Prostate gland (tissue), 2 donors: Measurements from ENCODE around the gene ZSCAN10. TPM values are rescaled to one million over a fixed set of nuclear protein-coding genes. Genes with fewer than 3 reads are reported as not detected.
A peak's percentile ranks its signal among the peaks of the same experiment; 100 is the strongest.
"Not testable (repeated sequence)": the region's sequence is repeated elsewhere in the genome, so short reads cannot be mapped to it uniquely, and the experiment has no call there.

ENCODE experiments used
- DNase-seq: peaks from one replicate; pipeline ENCODE4 v3.0.0-alpha.2; 2019; ENCODE audit warnings: low spot score
- H3K27ac ChIP-seq, 2 donors: fragments of 200-600 bp; sonication (generic); 2 replicates each; pipeline ENCODE4 v1.5.1; 2017 to 2019
- H3K27me3 ChIP-seq: fragments of 200-600 bp; sonication (generic); replicated peaks from 2 replicates; pipeline ENCODE4 v1.5.1; 2019; ENCODE audit not compliant: insufficient read depth
- H3K36me3 ChIP-seq, 2 donors: fragments of 200-600 bp; sonication (generic); 1 replicate in 1 of 2; 2 replicates in 1 of 2; pipeline versions ENCODE4 v1.5.1 to v1.8.1; 2017 to 2019
- H3K4me1 ChIP-seq: fragments of 200-600 bp; sonication (generic); replicated peaks from 2 replicates; pipeline ENCODE4 v1.5.1; 2019
- H3K4me3 ChIP-seq, 2 donors: fragments of 200-600 bp; sonication (generic); 2 replicates each; pipeline ENCODE4 v1.5.1; 2017 to 2019
- H3K9me3 ChIP-seq: fragments of 200-600 bp; sonication (generic); 2 replicates; pipeline ENCODE4 v1.5.1; 2017
- CTCF ChIP-seq, 4 experiments: fragments of 200-600 bp in 2 of 4; fragments of 450-650 bp in 2 of 4; sonication (generic) in 2 of 4; IDR thresholded peaks; 1 replicate in 3 of 4; 2 replicates in 1 of 4; pipeline ENCODE4 v1.5.1; 2016 to 2019; ENCODE audit warnings: antibody characterized with exemption in 4 of 4, mild to moderate bottlenecking in 2 of 4, moderate library complexity in 2 of 4
- POLR2A ChIP-seq: fragments of 450-650 bp; IDR thresholded peaks from one replicate; pipeline ENCODE4 v1.6.1; 2016; ENCODE audit warnings: antibody characterized with exemption, mild to moderate bottlenecking
- POLR2AphosphoS5 ChIP-seq: sonication (generic); formaldehyde crosslinking; IDR thresholded peaks from one replicate; pipeline ENCODE4 v1.6.1; 2017; ENCODE audit warnings: antibody characterized with exemption
- WGBS: methylation state at CpG from one replicate; pipeline ENCODE4 v1.1.5; 2018; 5-methylcytosine and 5-hydroxymethylcytosine counted together
- intact Hi-C: fragments of 100-400 bp; cut with DNase I; formaldehyde crosslinking; loops from one replicate; pipeline ENCODE4 v1.14.2; 2022
- total RNA-seq, 2 donors: library from RNA; depleted of rRNA; stranded (reverse); fragments of >200 nt; gene quantifications; one replicate each; pipeline ENCODE4 v1.1.0, GENCODE V29; 2016

Gene ZSCAN10
- total RNA-seq, 2 donors from 2014 or later, result 0.57 TPM; not detected in 1

GRCh38 chr16:3070608-3071111 is 28.4 kb downstream of the ZSCAN10 start:
- intact Hi-C loops, result no loop called here

GRCh38 chr16:3069146-3069545 is 29.9 kb downstream of the ZSCAN10 start:
- intact Hi-C loops, result not testable (repeated sequence)

More at GRCh38 chr16:3070608-3071111, 28.4 kb downstream of the ZSCAN10 start:
- Histone ChIP-seq H3K27ac (no peak overlapping the region), H3K27me3 (no peaks in the 10 kb centered on the region), H3K4me1 (no peaks in the 10 kb centered on the region), H3K4me3 (no peak overlapping the region), H3K9me3 (no peaks in the 10 kb centered on the region), H3K36me3 (no peaks in the 10 kb centered on the region)
- 87% methylated on average over 9 of the region's 9 CpGs for WGBS
- TF ChIP-seq POLR2A (no peak), POLR2AphosphoS5 (no peak), CTCF (IDR thresholded peaks at IDR 0.05) (no peak)
- no peak for DNase-seq

GRCh38 chr16:3068487-3068886 is 30.6 kb downstream of the ZSCAN10 start:
- no peak for DNase-seq
- no peaks in the 10 kb centered on the region for H3K36me3 ChIP-seq
- no peaks in the 10 kb centered on the region for H3K9me3 ChIP-seq
- H3K4me1 ChIP-seq, result no peaks in the 10 kb centered on the region
- TF ChIP-seq POLR2A, result no peak
- no peak for TF ChIP-seq POLR2AphosphoS5
- H3K27ac ChIP-seq, result no peak overlapping the region
- intact Hi-C loops, result no loop called here
- WGBS, result 57% methylated on average over 4 of the region's 4 CpGs
- H3K27me3 ChIP-seq, result no peaks in the 10 kb centered on the region
- H3K4me3 ChIP-seq, result no peak overlapping the region

More at GRCh38 chr16:3069146-3069545, 29.9 kb downstream of the ZSCAN10 start:
- not testable (repeated sequence) for H3K4me3 ChIP-seq, H3K4me1 ChIP-seq, H3K36me3 ChIP-seq, DNase-seq, H3K27ac ChIP-seq, H3K9me3 ChIP-seq, H3K27me3 ChIP-seq
- WGBS, result 84% methylated on average over 10 of the region's 11 CpGs

- Histone ChIP-seq H3K27ac (peak overlapping the region in 1 of 2 donors; percentile 40), H3K9me3 (no peaks in the 10 kb centered on the region)
These were observed 32.7 kb downstream of the ZSCAN10 start for GRCh38 chr16:3066440-3066748.

GRCh38 chr16:3065742-3066439 is 33.2 kb downstream of the ZSCAN10 start:
- peak overlapping the region; percentile 40 to 50 for H3K27ac ChIP-seq
- peak overlapping the region; percentile 6 to 7 for H3K4me3 ChIP-seq
- 64% methylated on average over 26 of the region's 26 CpGs for WGBS
- DNase-seq, result no peak
- intact Hi-C loops, result no loop called here
- H3K27me3 ChIP-seq, result no peaks in the 10 kb centered on the region
- no peaks in the 10 kb centered on the region for H3K4me1 ChIP-seq
- no peak for TF ChIP-seq POLR2A
- TF ChIP-seq POLR2AphosphoS5, result no peak
- TF ChIP-seq CTCF (IDR thresholded peaks at IDR 0.05), result no peak
- H3K9me3 ChIP-seq, result no peaks in the 10 kb centered on the region
- no peaks in the 10 kb centered on the region for H3K36me3 ChIP-seq

More at GRCh38 chr16:3066440-3066748, 32.7 kb downstream of the ZSCAN10 start:
- TF ChIP-seq POLR2A (no peak), CTCF (IDR thresholded peaks at IDR 0.05) (no peak), POLR2AphosphoS5 (no peak)
- intact Hi-C loops, result no loop called here
- no peak for DNase-seq
- Histone ChIP-seq H3K36me3 (no peaks in the 10 kb centered on the region), H3K4me1 (no peaks in the 10 kb centered on the region), H3K4me3 (peak overlapping the region; percentile 6 to 7), H3K27me3 (no peaks in the 10 kb centered on the region)
- 88% methylated on average over 7 of the region's 7 CpGs for WGBS
